ENCODE results near the gene HLA-DPA1. TPM values are rescaled to one million over a fixed set of nuclear protein-coding genes. Genes with fewer than 3 reads are reported as not detected.

Gene HLA-DPA1
- total RNA-seq, 1 donor from 2014 or later, result 82.5 TPM

GRCh38 chr6:33088931-33089620 lies 15.6 kb upstream of the HLA-DPA1 start:
- DNase-seq (ENCODE audit: low spot score), result no peak

- no peak for DNase-seq (ENCODE audit: low spot score)
Measured at GRCh38 chr6:33088258-33088930, 14.9 kb upstream of the HLA-DPA1 start.

- DNase-seq (ENCODE audit: low spot score), result no peak
Measured at GRCh38 chr6:33085627-33086026, 12.2 kb upstream of the HLA-DPA1 start.

GRCh38 chr6:33082702-33083101 lies 9.3 kb upstream of the HLA-DPA1 start:
- no peak for DNase-seq (ENCODE audit: low spot score)

- DNase-seq (ENCODE audit: low spot score), result no peak
Measured at GRCh38 chr6:33081098-33081824, 7.8 kb upstream of the HLA-DPA1 start.

GRCh38 chr6:33080127-33081089 lies 7.0 kb upstream of the HLA-DPA1 start:
- DNase-seq (ENCODE audit: low spot score), result no peak

- no peak for DNase-seq (ENCODE audit: low spot score)
Measured at GRCh38 chr6:33079580-33079979, 6.1 kb upstream of the HLA-DPA1 start.

- DNase-seq (ENCODE audit: low spot score), result no peak
Measured at GRCh38 chr6:33078919-33079521, 5.6 kb upstream of the HLA-DPA1 start.

- DNase-seq (ENCODE audit: low spot score), result no peak
Measured at GRCh38 chr6:33078442-33078841, 5.0 kb upstream of the HLA-DPA1 start.

GRCh38 chr6:33077908-33078307 lies 4.5 kb upstream of the HLA-DPA1 start:
- no peak for DNase-seq (ENCODE audit: low spot score)

- DNase-seq (ENCODE audit: low spot score), result no peak
Measured at GRCh38 chr6:33076406-33076934, 3.0 kb upstream of the HLA-DPA1 start.

GRCh38 chr6:33075568-33076405 lies 2.3 kb upstream of the HLA-DPA1 start, which contains the start of gene HLA-DPB1:
Gene HLA-DPB1 (plus strand): TSS chr6:33075990. CDS start chr6:33076042, 52 bp downstream.
- no peak for DNase-seq (ENCODE audit: low spot score)

- DNase-seq (ENCODE audit: low spot score), result no peak
Measured at GRCh38 chr6:33075208-33075567, 1.7 kb upstream of the HLA-DPA1 start.

- no peak for DNase-seq (ENCODE audit: low spot score)
Measured at GRCh38 chr6:33072508-33073100, 845 bp downstream of the HLA-DPA1 start.

- no peak for DNase-seq (ENCODE audit: low spot score)
Measured at GRCh38 chr6:33071569-33071968, 1.9 kb downstream of the HLA-DPA1 start.

GRCh38 chr6:33070909-33071308 lies 2.5 kb downstream of the HLA-DPA1 start:
- DNase-seq (ENCODE audit: low spot score), result no peak

GRCh38 chr6:33069021-33069738 lies 4.3 kb downstream of the HLA-DPA1 start:
- DNase-seq (ENCODE audit: low spot score), result no peak

GRCh38 chr6:33066917-33067521 lies 6.4 kb downstream of the HLA-DPA1 start:
- DNase-seq (ENCODE audit: low spot score), result no peak

Data from mesenteric fat pad (tissue), 1 donor.